Measurements from ENCODE around the gene SREK1. TPM values are rescaled to one million over a fixed set of nuclear protein-coding genes. Genes with fewer than 3 reads are reported as not detected.

Gene SREK1
- total RNA-seq, 1 donor from 2014 or later = 71.2 TPM

GRCh38 chr5:66157046-66157445 lies 12.9 kb downstream of the SREK1 start:
- peaks cover 31% of the 10 kb centered on the region for H3K36me3 Mint-ChIP-seq (ENCODE audit: unreplicated experiment)
- H3K4me3 Mint-ChIP-seq (ENCODE audit: unreplicated experiment) = no peak overlapping the region
- no peak overlapping the region for H3K27ac Mint-ChIP-seq (ENCODE audit: unreplicated experiment)
- TF ChIP-seq CTCF (IDR thresholded peaks at IDR 0.05) = no peak
- H3K27me3 Mint-ChIP-seq (ENCODE audit: unreplicated experiment) = no peaks in the 10 kb centered on the region
- no peak for DNase-seq (ENCODE audit: extremely low spot score, unreplicated experiment)
- H3K9me3 Mint-ChIP-seq (ENCODE audit: unreplicated experiment) = no peaks in the 10 kb centered on the region
- peaks cover 2% of the 10 kb centered on the region for H3K4me1 Mint-ChIP-seq (ENCODE audit: unreplicated experiment)

- Mint-ChIP-seq H3K4me3 (ENCODE audit: unreplicated experiment) (no peak overlapping the region), H3K4me1 (ENCODE audit: unreplicated experiment) (no peaks in the 10 kb centered on the region), H3K27me3 (ENCODE audit: unreplicated experiment) (no peaks in the 10 kb centered on the region), H3K27ac (ENCODE audit: unreplicated experiment) (no peak overlapping the region), H3K9me3 (ENCODE audit: unreplicated experiment) (no peaks in the 10 kb centered on the region), H3K36me3 (ENCODE audit: unreplicated experiment) (peaks cover 55% of the 10 kb centered on the region)
- no peak for DNase-seq (ENCODE audit: extremely low spot score, unreplicated experiment)
- no peak for TF ChIP-seq CTCF (IDR thresholded peaks at IDR 0.05)
These were observed 17.3 kb downstream of the SREK1 start for GRCh38 chr5:66161356-66161755.

- Mint-ChIP-seq H3K4me1 (ENCODE audit: unreplicated experiment) (no peaks in the 10 kb centered on the region), H3K36me3 (ENCODE audit: unreplicated experiment) (peaks cover 47% of the 10 kb centered on the region), H3K9me3 (ENCODE audit: unreplicated experiment) (no peaks in the 10 kb centered on the region), H3K27me3 (ENCODE audit: unreplicated experiment) (no peaks in the 10 kb centered on the region), H3K27ac (ENCODE audit: unreplicated experiment) (no peak overlapping the region), H3K4me3 (ENCODE audit: unreplicated experiment) (no peak overlapping the region)
- TF ChIP-seq CTCF (IDR thresholded peaks at IDR 0.05) = no peak
- no peak for DNase-seq (ENCODE audit: extremely low spot score, unreplicated experiment)
These were observed 20.1 kb downstream of the SREK1 start for GRCh38 chr5:66164044-66164790.

- no peak for TF ChIP-seq CTCF (IDR thresholded peaks at IDR 0.05)
- Mint-ChIP-seq H3K4me1 (ENCODE audit: unreplicated experiment) (peaks cover 2% of the 10 kb centered on the region), H3K9me3 (ENCODE audit: unreplicated experiment) (no peaks in the 10 kb centered on the region)
These were observed 24.1 kb downstream of the SREK1 start for GRCh38 chr5:66168226-66168625.

GRCh38 chr5:66169534-66169933 lies 25.4 kb downstream of the SREK1 start:
- H3K9me3 Mint-ChIP-seq (ENCODE audit: unreplicated experiment) = no peaks in the 10 kb centered on the region
- no peak overlapping the region for H3K27ac Mint-ChIP-seq (ENCODE audit: unreplicated experiment)
- H3K4me1 Mint-ChIP-seq (ENCODE audit: unreplicated experiment) = peaks cover 2% of the 10 kb centered on the region
- no peak overlapping the region for H3K4me3 Mint-ChIP-seq (ENCODE audit: unreplicated experiment)
- H3K36me3 Mint-ChIP-seq (ENCODE audit: unreplicated experiment) = peaks cover 29% of the 10 kb centered on the region
- DNase-seq (ENCODE audit: extremely low spot score, unreplicated experiment) = no peak
- no peak for TF ChIP-seq CTCF (IDR thresholded peaks at IDR 0.05)
- no peaks in the 10 kb centered on the region for H3K27me3 Mint-ChIP-seq (ENCODE audit: unreplicated experiment)

More at GRCh38 chr5:66168226-66168625, 24.1 kb downstream of the SREK1 start:
- no peaks in the 10 kb centered on the region for H3K27me3 Mint-ChIP-seq (ENCODE audit: unreplicated experiment)
- no peak for DNase-seq (ENCODE audit: extremely low spot score, unreplicated experiment)
- peaks cover 38% of the 10 kb centered on the region for H3K36me3 Mint-ChIP-seq (ENCODE audit: unreplicated experiment)
- no peak overlapping the region for H3K4me3 Mint-ChIP-seq (ENCODE audit: unreplicated experiment)
- H3K27ac Mint-ChIP-seq (ENCODE audit: unreplicated experiment) = no peak overlapping the region

Data from osteocyte (in vitro differentiated cells).